Osteoblast (primary cell): ENCODE results near the gene RREB1. TPM values are rescaled to one million over a fixed set of nuclear protein-coding genes. Genes with fewer than 3 reads are reported as not detected.

Source experiments
- DNase-seq: peaks from one replicate; pipeline ENCODE4 v3.0.0; 2011; ENCODE audit warnings: low spot score, mixed read lengths; ENCODE audit not compliant: insufficient read length; ENCODE audit errors: missing footprints
- H2AFZ ChIP-seq: 2 replicates; pipeline ENCODE4 v1.6.0; 2011; ENCODE audit warnings: mild to moderate bottlenecking, low read length
- H3K27ac ChIP-seq: 2 replicates; pipeline ENCODE4 v1.5.1; 2011; ENCODE audit warnings: mild to moderate bottlenecking, low read depth, low read length, moderate library complexity
- H3K27me3 ChIP-seq: 2 replicates; pipeline ENCODE4 v1.6.0; 2012; ENCODE audit warnings: mild to moderate bottlenecking, control low read depth, inconsistent platforms, low read length, moderate library complexity; ENCODE audit not compliant: insufficient read depth
- H3K36me3 ChIP-seq: 2 replicates; pipeline ENCODE4 v1.5.1; 2011; ENCODE audit warnings: mild to moderate bottlenecking, low read length, control low read depth, moderate library complexity; ENCODE audit not compliant: insufficient read depth
- H3K4me1 ChIP-seq: 2 replicates; pipeline ENCODE4 v1.5.1; 2011; ENCODE audit warnings: mild to moderate bottlenecking, low read length, control low read depth, moderate library complexity; ENCODE audit not compliant: insufficient read depth
- H3K4me2 ChIP-seq: 2 replicates; pipeline ENCODE4 v1.6.0; 2011; ENCODE audit warnings: mild to moderate bottlenecking, low read length; ENCODE audit not compliant: insufficient read depth
- H3K4me3 ChIP-seq: fragments of 200-600 bp; sonication (generic); 3 replicates; pipeline ENCODE4 v1.5.1; 2012; ENCODE audit warnings: mild to moderate bottlenecking, low read length, inconsistent platforms; ENCODE audit not compliant: insufficient read depth
- H3K79me2 ChIP-seq: 2 replicates; pipeline ENCODE4 v1.6.0; 2012; ENCODE audit warnings: mild to moderate bottlenecking, low read length, control low read depth, inconsistent platforms; ENCODE audit not compliant: insufficient read depth
- H3K9me3 ChIP-seq: 2 replicates; pipeline ENCODE4 v1.5.1; 2011; ENCODE audit warnings: low read depth, low read length, control low read depth
- H4K20me1 ChIP-seq: 2 replicates; pipeline ENCODE4 v1.6.0; 2012; ENCODE audit warnings: mild to moderate bottlenecking, low read length, control low read depth; ENCODE audit not compliant: insufficient read depth
- total RNA-seq: library from RNA; depleted of rRNA; stranded (reverse); fragments of >200 nt; gene quantifications from 2 replicates; pipeline ENCODE4 v1.2.3, GENCODE V29; 2012
- TF ChIP-seq, protein P1 (sequence below): IDR thresholded peaks from 2 replicates; pipeline ENCODE4 v1.5.1; 2011; ENCODE audit warnings: mild to moderate bottlenecking, low read depth, low read length, moderate library complexity; ENCODE audit errors: extremely low read depth

RREB1 gene
- total RNA-seq, 1 donor: 29.3 TPM

DNA sequence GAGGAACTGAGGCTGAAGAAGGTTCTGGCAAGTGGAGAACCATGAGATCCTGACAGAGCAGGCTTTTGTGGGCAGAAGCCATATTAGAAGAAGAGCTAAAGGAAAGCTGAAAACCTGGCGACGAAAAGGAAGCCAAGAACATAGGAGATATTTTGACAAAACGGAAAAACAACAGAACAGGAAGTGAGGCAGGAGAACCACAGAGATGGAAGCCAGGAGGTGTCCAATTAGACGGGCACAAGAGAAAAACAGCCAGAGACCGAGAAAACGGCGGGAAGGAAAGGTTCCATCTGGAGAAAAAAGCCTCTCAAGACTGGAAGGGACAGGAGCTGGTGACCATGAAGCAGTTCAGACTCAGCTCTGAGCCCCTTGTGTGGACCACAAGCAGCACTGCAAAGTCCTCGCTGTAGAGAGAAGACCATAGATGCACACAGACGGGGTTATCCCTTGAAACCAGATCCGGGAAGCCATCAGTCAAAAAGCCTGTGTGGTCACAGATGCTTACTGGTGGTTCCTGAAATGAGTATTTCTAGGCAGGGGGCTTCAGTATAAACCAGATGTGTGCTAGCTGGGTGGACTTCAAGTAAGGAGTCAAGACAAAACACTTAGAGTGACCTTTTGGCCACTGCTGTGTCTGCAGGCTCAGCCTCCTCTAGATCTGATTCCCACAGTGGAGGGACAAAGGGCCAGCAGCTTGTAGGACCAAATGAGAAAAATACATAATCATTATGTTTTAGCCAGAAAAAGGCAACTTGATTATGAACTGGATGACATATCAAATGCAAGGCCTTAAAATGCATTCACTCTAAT lies 174.5 kb downstream of the RREB1 start:
- Histone ChIP-seq H3K36me3 (peaks cover 30% of the 10 kb centered on the region), H3K4me2 (no peak overlapping the region), H3K4me3 (no peak overlapping the region), H3K27me3 (no peaks in the 10 kb centered on the region), H3K9me3 (no peaks in the 10 kb centered on the region), H4K20me1 (peaks cover 3% of the 10 kb centered on the region), H3K27ac (no peak overlapping the region), H3K79me2 (no peaks in the 10 kb centered on the region), H2AFZ (no peak overlapping the region), H3K4me1 (no peaks in the 10 kb centered on the region)
- peak; percentile 14 for DNase-seq
- TF ChIP-seq, protein P1, sequence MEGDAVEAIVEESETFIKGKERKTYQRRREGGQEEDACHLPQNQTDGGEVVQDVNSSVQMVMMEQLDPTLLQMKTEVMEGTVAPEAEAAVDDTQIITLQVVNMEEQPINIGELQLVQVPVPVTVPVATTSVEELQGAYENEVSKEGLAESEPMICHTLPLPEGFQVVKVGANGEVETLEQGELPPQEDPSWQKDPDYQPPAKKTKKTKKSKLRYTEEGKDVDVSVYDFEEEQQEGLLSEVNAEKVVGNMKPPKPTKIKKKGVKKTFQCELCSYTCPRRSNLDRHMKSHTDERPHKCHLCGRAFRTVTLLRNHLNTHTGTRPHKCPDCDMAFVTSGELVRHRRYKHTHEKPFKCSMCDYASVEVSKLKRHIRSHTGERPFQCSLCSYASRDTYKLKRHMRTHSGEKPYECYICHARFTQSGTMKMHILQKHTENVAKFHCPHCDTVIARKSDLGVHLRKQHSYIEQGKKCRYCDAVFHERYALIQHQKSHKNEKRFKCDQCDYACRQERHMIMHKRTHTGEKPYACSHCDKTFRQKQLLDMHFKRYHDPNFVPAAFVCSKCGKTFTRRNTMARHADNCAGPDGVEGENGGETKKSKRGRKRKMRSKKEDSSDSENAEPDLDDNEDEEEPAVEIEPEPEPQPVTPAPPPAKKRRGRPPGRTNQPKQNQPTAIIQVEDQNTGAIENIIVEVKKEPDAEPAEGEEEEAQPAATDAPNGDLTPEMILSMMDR: no peak

DNA sequence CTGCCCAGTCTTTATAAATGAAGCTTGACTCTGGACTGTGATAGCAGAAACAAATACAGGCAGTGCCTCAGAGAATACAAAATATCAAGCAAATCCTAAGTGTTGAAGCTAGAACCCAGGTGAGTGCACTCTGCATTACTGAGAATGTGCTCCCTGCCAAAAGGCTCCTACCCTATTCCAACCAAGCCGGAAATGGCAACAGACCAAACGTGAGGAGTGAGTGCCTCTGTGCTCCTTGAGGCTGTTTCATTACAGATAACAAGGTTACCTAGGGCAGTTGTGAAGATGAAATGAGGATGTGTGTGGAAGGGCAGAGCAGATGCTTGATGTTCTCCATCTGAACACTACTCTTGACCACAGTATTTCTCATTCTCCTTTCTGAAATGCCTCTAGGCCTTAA lies 175.9 kb downstream of the RREB1 start:
- H3K27ac ChIP-seq: no peak overlapping the region
- no peak overlapping the region for H3K4me3 ChIP-seq
- DNase-seq: no peak
- H3K36me3 ChIP-seq: peaks cover 43% of the 10 kb centered on the region
- H4K20me1 ChIP-seq: peaks cover 3% of the 10 kb centered on the region
- no peaks in the 10 kb centered on the region for H3K4me1 ChIP-seq
- no peak overlapping the region for H2AFZ ChIP-seq
- H3K9me3 ChIP-seq: no peaks in the 10 kb centered on the region
- TF ChIP-seq, protein P1: no peak
- H3K27me3 ChIP-seq: no peaks in the 10 kb centered on the region
- no peak overlapping the region for H3K4me2 ChIP-seq
- H3K79me2 ChIP-seq: no peaks in the 10 kb centered on the region

DNA sequence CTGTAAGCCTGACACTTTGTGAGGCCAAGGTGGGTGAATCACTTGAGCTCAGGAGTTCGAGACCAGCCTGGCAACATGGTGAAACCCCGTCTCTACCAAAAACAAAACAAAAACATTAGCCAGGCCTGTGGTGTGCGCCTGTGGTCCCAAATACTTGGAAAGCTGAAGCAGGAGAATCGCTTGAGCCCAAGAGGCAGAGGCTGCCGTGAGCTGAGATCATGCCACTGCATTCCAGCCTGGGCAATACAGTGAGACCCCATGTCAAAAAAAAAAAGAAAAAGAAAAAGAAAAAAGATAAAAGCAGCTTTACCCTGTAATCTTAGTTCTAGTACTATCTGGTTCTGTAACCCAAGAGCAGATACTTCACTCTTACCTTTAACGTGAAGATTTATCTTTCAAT lies 177.7 kb downstream of the RREB1 start:
- TF ChIP-seq, protein P1: no peak
- no peak overlapping the region for H3K4me3 ChIP-seq

DNA sequence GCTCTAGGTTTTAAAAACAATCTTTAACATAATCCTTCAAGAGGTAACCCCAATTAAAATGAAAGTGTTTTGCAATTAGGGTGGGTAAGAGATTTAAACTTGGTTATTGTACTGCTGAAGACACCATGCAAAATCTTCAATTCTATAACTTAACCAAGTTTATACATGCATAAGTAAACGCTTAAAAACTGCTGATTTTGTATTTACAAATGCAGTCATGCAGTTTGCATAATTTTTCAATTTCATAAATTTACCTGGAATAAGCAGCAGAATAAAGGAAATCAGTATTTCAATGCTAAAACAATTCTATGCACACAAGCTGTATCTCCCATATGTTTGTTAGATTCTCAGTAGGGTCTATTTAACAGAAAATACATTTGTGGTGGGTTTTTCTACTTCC lies 182.3 kb downstream of the RREB1 start:
- Histone ChIP-seq H2AFZ (no peak overlapping the region), H3K27ac (no peak overlapping the region), H3K4me1 (no peaks in the 10 kb centered on the region), H3K79me2 (peaks cover 2% of the 10 kb centered on the region), H3K36me3 (peaks cover 95% of the 10 kb centered on the region), H3K9me3 (no peaks in the 10 kb centered on the region), H4K20me1 (peaks cover under 1% of the 10 kb centered on the region), H3K27me3 (no peaks in the 10 kb centered on the region), H3K4me3 (no peak overlapping the region), H3K4me2 (no peak overlapping the region)
- no peak for DNase-seq
- TF ChIP-seq, protein P1: no peak

More for the DNA sequence above, 177.7 kb downstream of the RREB1 start:
- H4K20me1 ChIP-seq: peaks cover 3% of the 10 kb centered on the region
- no peak for DNase-seq
- H3K27me3 ChIP-seq: no peaks in the 10 kb centered on the region
- H2AFZ ChIP-seq: no peak overlapping the region
- peaks cover 60% of the 10 kb centered on the region for H3K36me3 ChIP-seq
- H3K27ac ChIP-seq: no peak overlapping the region
- H3K9me3 ChIP-seq: no peaks in the 10 kb centered on the region
- no peaks in the 10 kb centered on the region for H3K4me1 ChIP-seq
- no peaks in the 10 kb centered on the region for H3K79me2 ChIP-seq
- H3K4me2 ChIP-seq: no peak overlapping the region
